Osteoblast (primary cell): ENCODE data around the gene MERTK. TPM values are rescaled to one million over a fixed set of nuclear protein-coding genes. Genes with fewer than 3 reads are reported as not detected.

Experiments
- DNase-seq: peaks from one replicate; pipeline ENCODE4 v3.0.0; 2011; ENCODE audit warnings: low spot score, mixed read lengths; ENCODE audit not compliant: insufficient read length; ENCODE audit errors: missing footprints
- H2AFZ ChIP-seq: 2 replicates; pipeline ENCODE4 v1.6.0; 2011; ENCODE audit warnings: mild to moderate bottlenecking, low read length
- H3K27ac ChIP-seq: 2 replicates; pipeline ENCODE4 v1.5.1; 2011; ENCODE audit warnings: mild to moderate bottlenecking, low read depth, low read length, moderate library complexity
- H3K27me3 ChIP-seq: 2 replicates; pipeline ENCODE4 v1.6.0; 2012; ENCODE audit warnings: mild to moderate bottlenecking, control low read depth, inconsistent platforms, low read length, moderate library complexity; ENCODE audit not compliant: insufficient read depth
- H3K36me3 ChIP-seq: 2 replicates; pipeline ENCODE4 v1.5.1; 2011; ENCODE audit warnings: mild to moderate bottlenecking, low read length, control low read depth, moderate library complexity; ENCODE audit not compliant: insufficient read depth
- H3K4me1 ChIP-seq: 2 replicates; pipeline ENCODE4 v1.5.1; 2011; ENCODE audit warnings: mild to moderate bottlenecking, low read length, control low read depth, moderate library complexity; ENCODE audit not compliant: insufficient read depth
- H3K4me2 ChIP-seq: 2 replicates; pipeline ENCODE4 v1.6.0; 2011; ENCODE audit warnings: mild to moderate bottlenecking, low read length; ENCODE audit not compliant: insufficient read depth
- H3K4me3 ChIP-seq: fragments of 200-600 bp; sonication (generic); 3 replicates; pipeline ENCODE4 v1.5.1; 2012; ENCODE audit warnings: mild to moderate bottlenecking, low read length, inconsistent platforms; ENCODE audit not compliant: insufficient read depth
- H3K79me2 ChIP-seq: 2 replicates; pipeline ENCODE4 v1.6.0; 2012; ENCODE audit warnings: mild to moderate bottlenecking, low read length, control low read depth, inconsistent platforms; ENCODE audit not compliant: insufficient read depth
- H3K9me3 ChIP-seq: 2 replicates; pipeline ENCODE4 v1.5.1; 2011; ENCODE audit warnings: low read depth, low read length, control low read depth
- H4K20me1 ChIP-seq: 2 replicates; pipeline ENCODE4 v1.6.0; 2012; ENCODE audit warnings: mild to moderate bottlenecking, low read length, control low read depth; ENCODE audit not compliant: insufficient read depth
- total RNA-seq: library from RNA; depleted of rRNA; stranded (reverse); fragments of >200 nt; gene quantifications from 2 replicates; pipeline ENCODE4 v1.2.3, GENCODE V29; 2012
- TF ChIP-seq, protein P1 (sequence below): IDR thresholded peaks from 2 replicates; pipeline ENCODE4 v1.5.1; 2011; ENCODE audit warnings: mild to moderate bottlenecking, low read depth, low read length, moderate library complexity; ENCODE audit errors: extremely low read depth

Gene MERTK
- total RNA-seq, 1 donor: 0.72 TPM

DNA sequence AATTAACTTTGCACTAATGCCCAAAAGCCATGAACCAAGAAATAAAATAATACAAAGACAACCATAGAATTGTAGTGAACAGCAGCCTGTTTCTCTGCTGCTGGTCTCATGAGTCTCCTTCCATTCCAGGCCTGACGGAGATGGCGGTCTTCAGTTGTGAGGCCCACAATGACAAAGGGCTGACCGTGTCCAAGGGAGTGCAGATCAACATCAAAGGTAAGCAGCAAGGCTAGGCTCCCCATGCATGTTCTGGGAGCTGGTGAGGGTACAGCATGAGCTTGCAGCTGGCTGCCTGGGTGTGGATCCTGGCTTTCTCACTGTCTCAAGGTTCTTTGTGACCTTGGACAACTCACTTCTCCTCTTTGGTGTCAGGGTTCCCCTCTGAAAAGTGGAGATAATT is 66.7 kb downstream of the MERTK start:
- H3K27ac ChIP-seq: no peak overlapping the region
- no peak overlapping the region for H3K4me2 ChIP-seq
- no peak overlapping the region for H2AFZ ChIP-seq
- peaks cover 40% of the 10 kb centered on the region for H3K27me3 ChIP-seq
- H3K4me1 ChIP-seq: no peaks in the 10 kb centered on the region
- no peaks in the 10 kb centered on the region for H4K20me1 ChIP-seq
- H3K36me3 ChIP-seq: no peaks in the 10 kb centered on the region
- TF ChIP-seq, protein P1, sequence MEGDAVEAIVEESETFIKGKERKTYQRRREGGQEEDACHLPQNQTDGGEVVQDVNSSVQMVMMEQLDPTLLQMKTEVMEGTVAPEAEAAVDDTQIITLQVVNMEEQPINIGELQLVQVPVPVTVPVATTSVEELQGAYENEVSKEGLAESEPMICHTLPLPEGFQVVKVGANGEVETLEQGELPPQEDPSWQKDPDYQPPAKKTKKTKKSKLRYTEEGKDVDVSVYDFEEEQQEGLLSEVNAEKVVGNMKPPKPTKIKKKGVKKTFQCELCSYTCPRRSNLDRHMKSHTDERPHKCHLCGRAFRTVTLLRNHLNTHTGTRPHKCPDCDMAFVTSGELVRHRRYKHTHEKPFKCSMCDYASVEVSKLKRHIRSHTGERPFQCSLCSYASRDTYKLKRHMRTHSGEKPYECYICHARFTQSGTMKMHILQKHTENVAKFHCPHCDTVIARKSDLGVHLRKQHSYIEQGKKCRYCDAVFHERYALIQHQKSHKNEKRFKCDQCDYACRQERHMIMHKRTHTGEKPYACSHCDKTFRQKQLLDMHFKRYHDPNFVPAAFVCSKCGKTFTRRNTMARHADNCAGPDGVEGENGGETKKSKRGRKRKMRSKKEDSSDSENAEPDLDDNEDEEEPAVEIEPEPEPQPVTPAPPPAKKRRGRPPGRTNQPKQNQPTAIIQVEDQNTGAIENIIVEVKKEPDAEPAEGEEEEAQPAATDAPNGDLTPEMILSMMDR: no peak
- no peaks in the 10 kb centered on the region for H3K9me3 ChIP-seq
- no peak for DNase-seq
- H3K4me3 ChIP-seq: no peak overlapping the region
- H3K79me2 ChIP-seq: no peaks in the 10 kb centered on the region

DNA sequence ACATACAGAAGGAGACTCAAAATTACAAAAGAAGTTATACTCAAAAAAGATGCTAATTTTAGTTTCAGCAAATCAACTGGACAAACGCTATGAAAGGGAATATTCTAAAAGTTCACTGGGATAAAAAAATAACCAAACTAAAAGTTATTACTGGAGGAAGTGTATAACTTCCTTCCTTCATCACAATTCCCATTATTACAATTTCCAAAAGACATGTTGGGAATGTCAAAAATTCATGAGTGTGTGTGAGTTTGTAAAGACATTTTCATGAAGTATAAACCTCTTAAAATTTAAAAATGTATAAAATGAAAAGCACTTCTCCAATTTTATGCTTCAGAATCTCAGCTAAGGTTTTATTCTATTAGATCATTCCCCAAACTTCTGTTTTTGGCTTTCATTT is 67.8 kb downstream of the MERTK start:
- TF ChIP-seq, protein P1: no peak
- Histone ChIP-seq H3K4me1 (no peaks in the 10 kb centered on the region), H3K9me3 (no peaks in the 10 kb centered on the region), H3K27me3 (peaks cover 36% of the 10 kb centered on the region), H4K20me1 (no peaks in the 10 kb centered on the region), H2AFZ (no peak overlapping the region), H3K36me3 (no peaks in the 10 kb centered on the region), H3K4me2 (no peak overlapping the region), H3K79me2 (no peaks in the 10 kb centered on the region), H3K4me3 (no peak overlapping the region), H3K27ac (no peak overlapping the region)
- DNase-seq: no peak

DNA sequence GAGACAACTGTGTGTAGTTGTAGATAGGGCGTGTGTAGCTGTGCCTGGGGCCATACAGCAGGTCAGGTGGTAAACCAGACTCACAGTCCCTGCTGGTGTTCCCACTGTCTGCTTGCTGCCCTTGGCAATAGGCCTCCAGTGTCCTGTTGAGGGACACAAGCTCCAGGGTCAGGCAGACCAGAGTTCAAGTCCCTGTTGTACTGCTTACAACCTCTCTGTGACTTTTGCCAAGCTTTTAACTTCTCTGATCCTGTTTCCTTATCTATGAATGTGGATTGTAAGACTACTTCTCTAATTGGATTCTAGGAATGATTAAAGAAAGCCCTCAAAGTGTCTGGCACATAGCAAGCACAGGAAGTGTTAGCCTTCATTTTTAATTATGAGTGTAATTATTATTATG is 68.6 kb downstream of the MERTK start:
- peaks cover 35% of the 10 kb centered on the region for H3K27me3 ChIP-seq
- no peak overlapping the region for H3K27ac ChIP-seq

DNA sequence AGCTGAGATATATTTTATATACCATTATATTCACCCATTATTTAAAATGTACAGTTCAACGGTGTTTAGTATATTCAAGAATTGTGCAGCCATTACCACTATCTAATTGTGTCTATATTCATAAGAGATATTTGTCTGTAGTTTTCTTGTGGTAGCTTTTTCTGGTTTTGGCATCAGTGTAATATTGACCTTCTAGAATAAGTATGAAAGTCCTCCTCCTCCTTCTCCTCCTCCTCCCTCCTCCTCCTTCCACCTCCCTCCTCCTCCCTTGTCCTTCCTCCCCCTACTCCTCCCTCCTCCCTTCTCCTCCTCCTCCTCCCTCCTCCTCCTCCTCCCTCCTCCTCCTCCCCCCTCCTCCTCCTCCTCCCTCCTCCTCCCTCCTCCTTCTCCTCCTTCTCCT is 72.0 kb downstream of the MERTK start:
- Histone ChIP-seq H3K4me2 (no peak overlapping the region), H3K36me3 (no peaks in the 10 kb centered on the region), H2AFZ (no peak overlapping the region), H3K4me1 (peaks cover 17% of the 10 kb centered on the region), H3K4me3 (no peak overlapping the region), H3K79me2 (no peaks in the 10 kb centered on the region), H4K20me1 (no peaks in the 10 kb centered on the region), H3K9me3 (no peaks in the 10 kb centered on the region), H3K27me3 (peaks cover 26% of the 10 kb centered on the region), H3K27ac (no peak overlapping the region)
- TF ChIP-seq, protein P1: no peak
- DNase-seq: no peak

More for the DNA sequence above, 68.6 kb downstream of the MERTK start:
- DNase-seq: no peak
- TF ChIP-seq, protein P1: no peak
- H4K20me1 ChIP-seq: no peaks in the 10 kb centered on the region
- no peaks in the 10 kb centered on the region for H3K79me2 ChIP-seq
- H3K4me1 ChIP-seq: no peaks in the 10 kb centered on the region
- no peak overlapping the region for H3K4me3 ChIP-seq
- no peak overlapping the region for H2AFZ ChIP-seq
- H3K9me3 ChIP-seq: no peaks in the 10 kb centered on the region
- H3K4me2 ChIP-seq: no peak overlapping the region
- no peaks in the 10 kb centered on the region for H3K36me3 ChIP-seq
